Bone marrow (tissue), 2 donors: Measurements from ENCODE around the gene HEY2.
"Not testable (repeated sequence)": the region's sequence is repeated elsewhere in the genome, so short reads cannot be mapped to it uniquely, and the experiment has no call there.

Experiments
- DNase-seq, 2 donors: peaks; one replicate each; lab custom pipeline; 2025; lab: John Stamatoyannopoulos, UW

HEY2 gene

DNA sequence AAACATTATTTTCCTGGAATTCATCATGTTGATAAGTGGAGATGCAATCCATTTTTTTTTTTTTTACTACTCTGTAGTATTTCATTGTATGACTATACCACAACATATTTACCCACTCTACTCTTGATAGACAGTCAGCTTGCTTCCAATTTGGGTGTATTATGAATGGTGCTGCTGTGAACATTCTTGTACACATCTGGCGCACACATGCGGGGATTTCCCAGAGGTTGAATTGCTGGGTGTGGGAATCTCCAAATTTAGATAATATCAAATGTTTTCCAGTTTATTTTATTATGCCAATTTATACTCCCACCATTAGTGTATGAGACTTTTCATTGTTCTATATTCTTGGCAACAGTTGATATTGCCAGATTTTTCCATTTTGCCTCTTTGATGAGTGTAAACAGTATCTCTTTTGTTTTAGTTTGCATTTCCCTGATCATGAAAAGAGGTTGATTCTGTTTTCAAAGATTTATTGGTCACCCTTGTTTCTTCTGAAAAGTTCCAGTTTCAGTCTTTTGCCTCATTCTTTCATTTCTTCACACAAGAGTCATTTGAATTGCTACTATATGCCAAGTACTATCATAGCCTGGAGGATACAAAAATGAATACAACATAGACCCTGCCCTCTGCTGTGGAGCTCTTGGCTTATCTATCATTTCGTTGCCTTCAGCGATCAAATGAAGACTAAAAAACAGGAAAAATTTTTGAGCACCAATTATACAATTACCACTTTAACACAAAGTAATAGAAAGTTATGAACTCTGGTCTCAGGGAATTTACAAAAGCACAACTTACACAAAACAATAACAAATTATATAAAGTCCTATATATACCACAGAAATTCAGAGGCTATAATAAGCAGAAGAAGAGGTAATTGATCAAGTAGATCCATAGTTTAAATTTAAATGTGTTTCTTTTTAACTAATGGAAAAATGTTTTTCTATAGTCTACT, 24.2 kb downstream of the HEY2 start:
- DNase-seq: no peak

DNA sequence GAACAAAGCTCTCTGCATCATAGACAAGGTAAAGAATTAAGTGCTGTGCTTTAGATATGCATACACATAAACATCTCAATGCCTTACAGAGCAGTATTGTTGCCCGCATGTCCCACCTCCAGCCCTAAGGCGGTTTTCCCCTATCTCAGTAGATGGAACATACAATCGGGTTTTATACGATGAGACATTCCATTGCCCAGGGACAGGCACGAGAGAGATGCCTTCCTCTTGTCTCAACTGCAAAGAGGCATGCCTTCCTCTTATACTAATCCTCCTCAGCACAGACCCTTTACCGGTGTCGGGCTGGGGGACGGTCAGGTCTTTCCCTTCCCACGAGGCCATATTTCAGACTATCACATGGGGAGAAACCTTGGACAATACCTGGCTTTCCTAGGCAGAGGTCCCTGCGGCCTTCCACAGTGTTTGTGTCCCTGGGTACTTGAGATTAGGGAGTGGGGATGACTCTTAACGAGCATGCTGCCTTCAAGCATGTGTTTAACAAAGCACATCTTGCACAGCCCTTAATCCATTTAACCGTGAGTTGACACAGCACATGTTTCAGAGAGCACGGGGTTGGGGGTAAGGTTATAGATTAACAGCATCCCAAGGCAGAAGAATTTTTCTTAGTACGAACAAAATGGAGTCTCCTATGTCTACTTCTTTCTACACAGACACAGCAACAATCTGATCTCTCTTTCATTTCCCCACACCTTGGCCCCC, 26.8 kb downstream of the HEY2 start:
- DNase-seq: not testable (repeated sequence)

DNA sequence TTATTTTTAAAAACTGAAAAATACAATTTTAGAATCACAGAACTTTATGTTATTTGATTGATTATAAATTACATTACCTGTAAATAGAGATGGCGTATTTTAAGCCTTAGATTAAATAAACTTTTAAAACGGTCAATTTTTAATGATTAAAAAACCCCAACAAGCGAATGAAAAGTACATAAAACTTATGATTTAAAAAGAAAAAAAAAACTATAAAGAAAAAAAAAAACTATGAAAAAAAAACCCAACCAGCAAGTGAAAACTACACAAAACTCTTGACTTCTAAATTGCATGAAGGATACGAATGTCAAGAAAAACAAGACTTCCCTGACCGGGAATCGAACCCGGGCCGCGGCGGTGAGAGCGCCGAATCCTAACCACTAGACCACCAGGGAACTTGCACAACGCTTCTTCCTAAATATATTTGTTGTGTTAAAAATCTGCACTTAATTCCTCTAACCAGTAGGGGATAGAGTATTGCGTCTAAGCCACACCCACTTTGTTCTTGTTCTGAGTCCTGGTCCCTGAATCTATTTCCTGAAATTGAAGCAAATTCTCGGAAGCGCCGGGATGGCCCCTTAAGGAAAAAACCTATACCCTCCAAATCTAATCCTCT, 30.6 kb downstream of the HEY2 start:
- DNase-seq: peak; percentile 80 to 97

DNA sequence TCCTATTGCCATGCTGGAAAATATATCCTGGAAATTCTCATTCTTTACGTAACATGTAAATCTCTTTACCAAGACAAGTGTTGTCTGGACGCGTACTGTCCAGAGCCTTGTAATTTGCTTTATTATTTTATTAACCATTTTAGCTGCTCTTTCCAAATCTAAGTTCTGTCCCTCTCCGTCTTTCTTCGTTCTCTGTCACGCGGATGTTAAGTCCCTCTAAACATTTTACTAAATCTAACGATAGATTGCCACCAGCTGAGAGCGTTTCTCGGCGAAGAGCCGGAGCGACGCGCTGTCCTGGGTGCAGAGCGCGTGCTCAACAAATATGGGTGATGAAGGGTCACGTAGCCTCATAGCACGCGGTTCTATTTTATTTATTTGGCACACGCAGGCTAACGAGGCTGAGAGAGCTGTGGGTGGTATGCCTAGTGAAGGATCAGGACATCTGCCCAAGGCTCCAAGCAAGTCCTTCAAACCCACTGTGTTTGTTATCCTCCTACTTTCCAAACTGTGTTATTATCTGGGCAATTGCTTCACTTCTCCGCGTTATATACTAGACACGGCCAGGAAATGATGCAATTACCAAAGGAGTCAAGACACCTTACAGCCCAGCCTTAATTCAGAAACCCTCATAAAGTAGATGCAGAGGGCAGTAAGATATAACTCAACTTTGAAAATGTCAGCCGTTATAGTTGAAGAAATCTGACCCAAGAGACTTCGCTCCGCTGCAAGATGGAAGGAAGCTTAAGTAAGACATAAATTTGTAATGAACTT, 31.3 kb downstream of the HEY2 start:
- DNase-seq: peak; percentile 31 to 62

DNA sequence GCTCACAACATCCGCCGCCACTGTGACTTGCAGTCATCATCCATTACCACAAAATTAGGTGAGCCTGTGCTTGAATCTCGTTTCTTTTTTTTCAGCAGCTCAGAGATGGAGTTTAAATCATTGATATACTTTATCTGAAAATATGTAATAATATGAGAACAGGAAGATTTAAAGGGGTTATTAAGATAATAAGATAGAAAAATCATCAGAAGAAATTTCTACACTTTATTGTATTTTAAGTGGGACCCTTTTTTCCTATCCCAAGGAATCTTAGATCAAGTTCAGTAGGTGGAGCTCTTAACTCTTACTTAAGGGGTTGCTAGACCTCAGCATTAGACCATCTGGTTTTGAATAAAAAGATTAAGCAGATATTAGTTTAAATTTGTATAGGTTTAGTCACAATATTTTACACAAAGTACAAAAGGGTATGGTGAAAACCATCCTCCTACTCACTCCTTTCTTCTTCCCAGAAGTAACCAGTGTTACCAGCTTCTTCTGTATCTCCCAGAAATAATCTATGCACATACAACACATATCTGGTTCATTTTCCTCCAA, 32.0 kb downstream of the HEY2 start:
- peak in 1 of 2 donors; percentile 21 for DNase-seq

DNA sequence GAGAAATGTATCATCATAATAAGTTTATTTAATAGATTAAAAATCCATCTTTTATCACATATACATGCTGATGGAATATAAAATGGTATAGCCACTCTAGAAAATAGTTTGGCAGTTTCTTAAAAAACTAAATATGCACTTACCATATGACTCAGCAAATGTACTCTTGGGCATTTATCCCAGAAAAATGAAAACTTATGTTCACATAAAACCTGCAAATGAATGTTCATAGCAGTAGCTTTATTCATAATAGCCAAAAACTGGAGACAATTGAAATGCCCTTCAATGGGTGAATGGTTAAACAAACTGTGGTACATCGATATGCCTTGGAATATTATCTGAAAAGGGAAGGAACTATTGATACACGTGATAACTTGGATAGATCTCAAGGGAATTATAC, 34.9 kb downstream of the HEY2 start:
- DNase-seq: no peak

DNA sequence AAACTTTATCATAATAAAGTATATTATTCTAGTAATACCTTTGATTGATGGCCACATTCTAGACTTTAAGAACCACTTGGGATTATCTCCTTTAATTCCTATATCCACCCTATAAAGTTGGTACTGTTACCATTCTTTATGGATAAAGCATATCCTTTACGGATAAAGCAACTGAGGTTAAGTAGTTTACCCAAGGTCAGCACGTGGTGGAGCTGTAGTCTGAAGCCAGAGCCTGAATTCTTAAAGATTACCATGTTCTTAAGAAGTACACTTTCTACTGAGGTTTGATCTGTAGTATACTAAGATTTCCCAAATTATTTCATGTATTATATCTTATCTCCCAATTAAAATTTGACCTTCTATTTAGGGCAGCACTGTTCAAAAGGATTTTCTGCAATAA, 38.4 kb downstream of the HEY2 start:
- no peak for DNase-seq

DNA sequence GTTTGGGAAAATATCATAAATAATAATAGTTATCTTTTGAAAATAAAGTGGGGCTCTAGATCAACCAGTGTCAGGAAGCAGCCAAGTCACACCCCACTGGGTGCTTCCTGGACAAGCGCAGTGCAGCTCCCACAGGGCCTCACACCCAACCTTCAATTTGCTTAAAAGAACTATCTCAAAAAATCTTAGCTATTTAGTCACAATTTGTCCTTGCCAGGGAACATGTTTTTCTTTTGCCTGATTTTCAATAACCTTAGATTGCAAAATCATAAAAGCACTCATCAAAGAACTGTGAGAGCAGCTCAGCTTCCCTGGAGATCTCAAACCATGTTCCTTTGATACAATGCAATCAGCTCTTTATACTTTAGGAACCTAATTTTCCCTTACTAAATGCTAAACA, 39.7 kb downstream of the HEY2 start:
- DNase-seq: peak in 1 of 2 donors; percentile 9

DNA sequence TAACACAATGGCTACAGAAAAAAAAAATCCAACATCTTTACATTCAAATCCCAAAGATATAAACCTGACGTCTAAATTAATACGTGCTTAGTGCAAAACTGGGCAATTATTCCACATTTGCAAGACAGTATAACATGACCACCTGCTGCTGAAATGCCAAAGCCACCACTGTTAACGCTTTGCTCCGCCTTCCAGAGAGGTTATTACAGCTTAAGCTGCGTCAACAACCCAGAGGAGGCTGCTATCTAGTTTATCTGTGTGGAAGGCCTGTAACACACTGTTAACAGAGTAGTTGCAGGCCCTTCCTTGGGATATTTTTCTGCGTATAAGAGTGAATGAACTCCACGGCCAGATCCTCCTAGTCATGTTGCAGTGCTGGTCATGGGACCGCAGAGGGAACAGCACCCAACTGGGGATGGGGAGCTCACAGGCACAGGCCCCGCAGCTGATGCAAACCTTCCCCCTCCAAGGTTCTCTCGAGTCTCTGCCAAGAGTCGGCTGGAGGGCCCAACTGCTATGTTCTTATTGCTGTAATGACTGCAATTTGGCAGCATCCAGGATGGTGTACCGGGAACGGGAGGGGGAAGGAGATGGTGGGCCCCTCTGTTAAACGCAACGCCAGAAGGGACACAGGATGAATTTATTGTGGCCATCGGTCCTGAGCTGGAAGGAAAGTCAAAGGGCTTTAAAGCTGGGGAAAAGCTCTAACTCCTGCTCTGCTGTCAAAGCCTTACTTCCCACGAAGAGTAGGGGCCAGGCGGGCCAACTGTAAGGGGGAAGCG, 40.3 kb downstream of the HEY2 start:
- DNase-seq: peak in 1 of 2 donors; percentile 22

DNA sequence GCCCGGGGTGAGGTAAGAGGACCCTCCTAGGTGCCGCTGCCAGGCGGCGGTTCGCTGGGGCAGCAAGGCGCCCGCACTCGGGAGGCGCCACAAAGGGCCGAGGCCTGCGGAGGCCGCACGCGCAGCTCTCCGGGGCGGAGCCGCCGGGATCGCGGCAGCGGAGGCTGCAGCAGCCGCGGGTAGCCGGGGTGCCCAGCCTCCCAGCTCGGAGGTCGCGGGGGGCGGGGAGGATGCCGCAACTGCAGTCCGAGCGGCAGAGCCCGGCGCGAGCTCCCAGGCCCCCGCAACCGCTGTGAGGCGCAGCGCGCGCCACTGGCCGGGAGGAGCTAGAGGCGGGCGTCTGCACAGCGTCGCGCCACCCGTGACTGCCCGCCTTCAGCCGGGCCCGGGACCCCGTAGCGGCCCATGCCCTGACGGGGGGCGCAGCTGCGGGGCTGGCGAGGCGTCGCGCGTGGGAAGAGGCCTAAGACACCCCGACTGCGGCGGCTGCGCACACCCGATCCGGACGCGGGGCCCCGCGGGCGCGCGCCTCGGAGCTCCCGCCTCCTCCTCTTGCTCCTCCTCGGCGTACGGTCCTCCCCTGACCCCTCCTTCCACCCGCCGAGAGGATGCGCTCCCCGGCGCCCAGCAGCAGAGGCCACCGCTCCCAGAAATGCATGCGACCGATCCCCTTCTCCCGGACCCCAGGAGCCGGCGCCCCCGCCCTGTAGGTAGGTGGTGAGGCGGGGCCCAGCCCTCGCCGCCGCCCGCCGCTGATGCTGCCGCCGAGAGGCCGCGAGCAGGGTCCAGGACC, 41.1 kb downstream of the HEY2 start, which contains the start of gene NCOA7:
TSS of gene NCOA7 (plus strand) at position 603 of the 793 bp plus-strand sequence. CDS start 24,395 bp downstream, outside the sequence.
- peak; percentile 68 to 71 for DNase-seq

DNA sequence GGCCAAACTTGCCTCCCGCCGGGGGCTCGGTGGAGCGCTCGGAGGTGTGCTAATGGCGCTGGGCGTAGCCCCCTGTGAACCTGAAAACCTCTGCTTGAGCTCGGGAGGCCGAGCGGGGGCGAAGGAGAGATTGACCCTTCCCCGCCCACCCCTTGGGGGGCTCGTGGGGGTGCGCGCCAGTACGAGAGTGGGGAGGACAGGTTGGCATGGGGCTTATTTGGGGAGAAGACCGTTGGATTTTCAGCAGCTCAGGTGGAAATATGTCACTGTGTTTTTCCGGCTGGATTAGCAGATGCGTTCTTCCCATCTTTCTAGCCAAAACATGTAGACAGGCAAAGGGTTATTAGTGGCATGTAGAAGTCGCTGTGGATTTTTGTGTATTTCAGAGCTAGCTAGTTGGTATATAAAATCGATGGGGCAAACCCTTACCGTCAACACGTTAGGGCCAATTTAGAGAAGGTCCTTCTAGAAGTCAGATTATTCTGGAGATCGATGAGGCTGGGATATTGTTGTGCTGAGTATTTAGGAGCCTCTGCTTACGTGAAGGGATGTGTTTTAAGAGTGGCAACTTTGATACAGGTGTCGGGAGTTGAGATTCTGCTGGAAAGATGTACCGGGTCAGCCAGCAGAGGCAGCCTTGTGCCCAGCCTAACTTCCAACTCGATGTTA, 41.9 kb downstream of the HEY2 start:
- peak in 1 of 2 donors; percentile 57 for DNase-seq

DNA sequence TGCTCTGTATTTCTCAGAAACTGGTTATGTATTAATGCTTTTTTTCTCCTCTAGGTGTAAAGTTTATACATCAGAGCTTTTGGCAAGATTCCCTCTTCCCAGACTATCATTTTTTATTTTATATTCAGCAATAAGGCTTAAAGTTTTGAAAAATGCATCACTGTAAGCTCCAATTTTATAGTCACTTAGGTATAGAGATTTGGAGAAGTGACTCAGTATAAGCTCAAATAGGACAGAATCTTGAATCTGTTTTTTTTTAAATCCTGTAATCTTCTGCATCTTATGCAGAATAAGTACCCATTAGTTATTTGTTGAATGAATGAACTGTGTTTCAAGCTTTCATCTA, 42.4 kb downstream of the HEY2 start:
- DNase-seq: no peak

DNA sequence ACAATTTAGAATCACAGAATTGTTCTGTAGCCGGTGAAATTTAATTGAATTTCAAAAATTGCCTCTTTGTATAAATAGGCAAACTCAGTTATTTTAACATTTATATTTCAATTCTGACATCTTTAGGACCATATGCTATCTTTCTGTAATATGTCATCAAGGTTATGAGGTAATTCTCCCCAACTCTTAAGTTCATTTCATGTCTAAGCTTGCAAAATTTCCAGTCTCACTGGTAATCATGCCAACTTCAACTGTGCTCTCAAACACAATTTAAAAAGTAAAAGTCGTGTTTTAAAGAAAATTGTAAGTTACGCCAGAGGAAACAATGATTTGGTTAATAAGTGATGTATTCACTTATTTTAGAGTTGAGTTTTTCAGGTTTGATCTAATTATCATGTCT, 42.7 kb downstream of the HEY2 start:
- no peak for DNase-seq

DNA sequence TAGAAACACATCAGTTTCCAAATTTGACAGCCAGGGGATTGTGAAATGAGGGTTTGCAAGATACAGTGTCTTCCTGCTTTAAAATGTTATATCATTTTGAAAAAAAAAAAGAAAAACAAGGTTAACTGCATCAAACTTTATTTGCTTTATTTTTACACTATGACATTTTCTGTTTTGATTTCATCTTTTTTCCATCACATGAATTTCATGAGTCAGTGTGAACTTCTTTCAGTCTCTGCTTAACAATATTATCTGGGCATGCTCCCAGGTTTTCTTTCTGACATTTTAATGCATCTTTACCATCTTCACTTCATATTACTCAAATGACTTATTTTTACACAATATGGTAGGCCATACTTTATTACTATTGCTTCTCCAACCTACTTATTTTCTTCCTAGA, 43.2 kb downstream of the HEY2 start:
- DNase-seq: no peak

DNA sequence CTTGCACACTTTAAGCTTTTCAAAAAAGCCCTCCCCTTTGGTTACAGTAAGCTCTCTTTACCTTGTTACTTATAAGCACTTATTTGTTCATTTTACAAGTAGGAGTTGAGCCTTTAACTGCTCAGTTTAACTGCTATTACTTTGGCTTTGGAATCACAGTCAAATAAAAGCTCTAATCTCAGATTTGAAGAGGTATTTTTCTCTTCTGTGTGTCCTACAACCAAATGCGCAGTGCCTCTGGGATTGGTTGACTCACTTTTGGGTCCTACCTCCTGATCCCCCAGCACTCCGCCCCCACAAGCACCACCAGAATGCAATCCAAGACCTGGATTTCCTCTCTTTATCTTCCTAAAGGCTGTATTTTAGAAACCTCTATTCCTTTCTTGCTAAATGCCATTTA, 43.8 kb downstream of the HEY2 start:
- no peak for DNase-seq

DNA sequence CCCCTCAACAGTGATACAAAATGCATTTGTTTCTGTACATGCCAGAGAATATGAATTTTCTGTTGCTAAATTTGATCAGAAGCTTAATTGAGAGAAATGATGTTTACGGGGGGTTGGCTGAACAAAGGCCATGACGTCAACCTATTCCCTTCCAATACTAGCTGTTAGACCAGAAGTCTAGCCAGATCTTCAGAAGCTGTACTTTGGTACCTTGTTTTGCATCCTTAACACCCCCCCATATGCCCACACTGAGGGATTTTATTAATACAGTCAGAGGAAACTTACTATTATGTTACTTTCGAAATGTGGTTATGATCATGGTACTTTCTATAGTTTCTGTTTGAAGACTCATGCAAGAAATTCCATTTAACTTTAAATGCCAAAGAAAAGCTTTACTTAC, 44.4 kb downstream of the HEY2 start:
- DNase-seq: no peak

DNA sequence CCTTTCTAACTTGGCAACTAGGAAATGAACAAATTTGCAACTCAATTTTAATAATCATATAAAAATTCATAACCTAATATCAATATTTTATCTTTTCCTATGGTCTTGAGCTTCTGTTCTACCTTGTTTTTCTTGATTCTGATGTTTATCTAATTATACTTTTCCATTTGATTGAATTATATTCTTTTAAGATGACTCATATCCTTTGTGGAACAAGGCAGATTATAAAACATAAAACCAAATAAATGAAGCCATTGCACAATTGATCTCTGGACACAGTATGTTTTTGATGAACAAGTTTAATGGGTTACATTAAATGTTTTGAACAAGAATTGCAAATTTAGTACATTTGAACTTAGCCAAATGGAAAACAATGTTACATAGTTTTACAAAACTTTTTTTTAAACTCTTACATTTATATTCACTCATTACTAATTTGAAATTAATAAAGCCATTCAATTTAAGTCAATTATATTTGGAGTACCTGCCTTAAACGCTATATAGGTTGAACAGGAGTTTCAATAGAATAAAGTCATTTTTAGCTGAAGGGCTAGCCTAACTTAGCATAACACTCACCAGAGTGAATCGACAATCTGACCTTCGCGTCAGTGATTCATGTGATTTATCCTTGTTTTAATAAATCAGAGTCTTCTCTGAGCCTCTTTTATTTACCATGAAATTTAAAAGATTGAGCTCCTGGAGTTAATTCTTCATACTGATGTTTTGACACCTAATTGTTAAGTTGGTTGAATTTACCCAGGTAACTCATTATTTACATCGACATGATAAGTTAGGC, 45.1 kb downstream of the HEY2 start:
- DNase-seq: no peak

DNA sequence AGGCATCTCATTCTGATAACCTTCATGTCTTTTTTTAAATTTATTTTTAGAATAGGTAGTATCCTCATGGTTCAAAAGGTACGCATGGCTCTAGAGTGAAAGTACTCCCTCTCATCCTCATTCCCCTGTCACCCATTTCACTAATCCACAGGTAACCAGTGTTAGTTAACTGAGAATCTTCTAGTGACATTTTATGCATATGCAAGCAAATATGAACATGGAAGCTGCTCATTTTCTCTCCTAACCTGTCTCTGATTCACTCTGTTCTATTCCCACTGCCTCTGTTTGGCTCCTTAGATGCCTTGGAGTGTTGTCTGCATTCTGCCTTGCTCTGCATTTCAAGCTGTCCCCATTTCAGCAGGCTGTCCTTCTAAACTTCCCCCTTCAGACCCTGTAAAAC, 45.9 kb downstream of the HEY2 start:
- no peak for DNase-seq
